Uterus (tissue), 4 donors: ENCODE results near the gene C12orf43. TPM values are rescaled to one million over a fixed set of nuclear protein-coding genes. Genes with fewer than 3 reads are reported as not detected.

Experiments
- DNase-seq, 2 donors: peaks; one replicate each; pipeline ENCODE4 v3.0.0-alpha.2; 2019 to 2020
- H3K27ac ChIP-seq, 2 donors: fragments of 200-600 bp; sonication (generic); 1 replicate in 1 of 2; 2 replicates in 1 of 2; pipeline ENCODE4 v1.5.1; 2016 to 2018
- H3K27me3 ChIP-seq, 2 donors: fragments of 200-600 bp; sonication (generic); one replicate each; pipeline ENCODE4 v1.5.1; 2018 to 2019; ENCODE audit warnings: control low read depth in 1 of 2
- H3K36me3 ChIP-seq, 2 donors: fragments of 200-600 bp; sonication (generic); one replicate each; pipeline ENCODE4 v1.5.1; 2019; ENCODE audit warnings: control low read depth in 1 of 2
- H3K4me1 ChIP-seq, 2 donors: fragments of 200-600 bp; sonication (generic); one replicate each; pipeline ENCODE4 v1.5.1; 2018 to 2019; ENCODE audit warnings: control low read depth in 1 of 2
- H3K4me3 ChIP-seq, 2 donors: fragments of 200-600 bp; sonication (generic); 1 replicate in 1 of 2; 2 replicates in 1 of 2; pipeline ENCODE4 v1.5.1; 2018 to 2019; ENCODE audit warnings: mild to moderate bottlenecking in 1 of 2
- H3K9me3 ChIP-seq, 2 donors: fragments of 200-600 bp; sonication (generic); one replicate each; pipeline ENCODE4 v1.5.1; 2019; ENCODE audit warnings: control low read depth in 1 of 2
- CTCF ChIP-seq, 4 experiments: fragments of 200-600 bp in 2 of 4; fragments of 450-650 bp in 2 of 4; sonication (generic) in 2 of 4; IDR thresholded peaks; one replicate each; pipeline ENCODE4 v1.5.1; 2016 to 2019; ENCODE audit warnings: antibody characterized with exemption in 4 of 4, mild to moderate bottlenecking in 2 of 4, moderate library complexity in 1 of 4
- POLR2A ChIP-seq, 2 donors: fragments of 450-650 bp; IDR thresholded peaks; one replicate each; pipeline ENCODE4 v1.6.1; 2016; ENCODE audit warnings: antibody characterized with exemption in 2 of 2, mild to moderate bottlenecking in 1 of 2, moderate library complexity in 1 of 2
- intact Hi-C: fragments of 100-400 bp; cut with DNase I; formaldehyde crosslinking; loops from one replicate; pipeline ENCODE4 v1.15.1; 2023; ENCODE audit warnings: low total_unique reads
- total RNA-seq, 4 donors: library from RNA; depleted of rRNA in 3 of 4; stranded (reverse); fragments of >200 nt in 3 of 4; gene quantifications; one replicate each; pipeline versions ENCODE4 v1.1.0 to v1.2.4, GENCODE V29; 2014 to 2023
- donor health status: DM: yes; HTN: yes; CAD: no.

The C12orf43 gene
- total RNA-seq, 4 donors from 2014 or later, result 12.2 to 23.5 (median 19.0) TPM

GRCh38 chr12:120993496-120993895 lies 22.8 kb downstream of the C12orf43 start:
- Histone ChIP-seq H3K9me3 (no peaks in the 10 kb centered on the region), H3K27me3 (no peaks in the 10 kb centered on the region), H3K36me3 (no peaks in the 10 kb centered on the region), H3K4me1 (no peaks in the 10 kb centered on the region), H3K4me3 (no peak overlapping the region), H3K27ac (no peak overlapping the region)
- no peak for TF ChIP-seq POLR2A (IDR thresholded peaks at IDR 0.05)
- no peak for TF ChIP-seq CTCF (IDR thresholded peaks at IDR 0.05)
- DNase-seq, result no peak
- intact Hi-C loops, result no loop called here

- intact Hi-C loops, result no loop called here
- no peaks in the 10 kb centered on the region for H3K4me1 ChIP-seq
- H3K36me3 ChIP-seq, result no peaks in the 10 kb centered on the region
- H3K27me3 ChIP-seq, result no peaks in the 10 kb centered on the region
- no peak for DNase-seq
- no peaks in the 10 kb centered on the region for H3K9me3 ChIP-seq
- TF ChIP-seq CTCF (IDR thresholded peaks at IDR 0.05), result no peak
- TF ChIP-seq POLR2A (IDR thresholded peaks at IDR 0.05), result no peak
- H3K4me3 ChIP-seq, result no peak overlapping the region
- no peak overlapping the region for H3K27ac ChIP-seq
Measured at GRCh38 chr12:120992989-120993388, 23.3 kb downstream of the C12orf43 start.

- Histone ChIP-seq H3K4me1 (no peaks in the 10 kb centered on the region), H3K9me3 (no peaks in the 10 kb centered on the region), H3K4me3 (no peak overlapping the region), H3K27ac (no peak overlapping the region), H3K27me3 (no peaks in the 10 kb centered on the region), H3K36me3 (no peaks in the 10 kb centered on the region)
- TF ChIP-seq CTCF (IDR thresholded peaks at IDR 0.05) (no peak), POLR2A (IDR thresholded peaks at IDR 0.05) (no peak)
- intact Hi-C loops, result no loop called here
- DNase-seq, result no peak
Measured at GRCh38 chr12:120991965-120992364, 24.3 kb downstream of the C12orf43 start.

GRCh38 chr12:120990487-120991055 lies 25.7 kb downstream of the C12orf43 start:
- intact Hi-C loops, result no loop called here
- Histone ChIP-seq H3K27ac (no peak overlapping the region), H3K27me3 (no peaks in the 10 kb centered on the region), H3K4me1 (no peaks in the 10 kb centered on the region), H3K36me3 (no peaks in the 10 kb centered on the region), H3K4me3 (no peak overlapping the region), H3K9me3 (no peaks in the 10 kb centered on the region)
- DNase-seq, result no peak
- no peak for TF ChIP-seq CTCF (IDR thresholded peaks at IDR 0.05)

GRCh38 chr12:120989687-120990086 lies 26.6 kb downstream of the C12orf43 start:
- no peaks in the 10 kb centered on the region for H3K27me3 ChIP-seq
- intact Hi-C loops, result no loop called here
- no peaks in the 10 kb centered on the region for H3K36me3 ChIP-seq
- H3K9me3 ChIP-seq, result no peaks in the 10 kb centered on the region
- no peaks in the 10 kb centered on the region for H3K4me1 ChIP-seq
- no peak overlapping the region for H3K4me3 ChIP-seq
- DNase-seq, result no peak
- TF ChIP-seq POLR2A (IDR thresholded peaks at IDR 0.05) (no peak), CTCF (IDR thresholded peaks at IDR 0.05) (no peak)
- no peak overlapping the region for H3K27ac ChIP-seq
